ENCODE results near the gene ACSF3.

ACSF3 gene

GRCh38 chr16:89147085-89147817 lies 53.6 kb downstream of the ACSF3 start:
- TF ChIP-seq GATA2 (IDR thresholded peaks at IDR 0.05; ENCODE audit: low read depth, low read length), result no peak
- no peak for TF ChIP-seq GATA3 (IDR thresholded peaks at IDR 0.05; ENCODE audit: low read depth, low read length)

GRCh38 chr16:89149386-89149785 lies 55.7 kb downstream of the ACSF3 start:
- TF ChIP-seq GATA3 (IDR thresholded peaks at IDR 0.05; ENCODE audit: low read depth, low read length) (no peak), GATA2 (IDR thresholded peaks at IDR 0.05; ENCODE audit: low read depth, low read length) (no peak)

- TF ChIP-seq GATA3 (IDR thresholded peaks at IDR 0.05; ENCODE audit: low read depth, low read length) (no peak), GATA2 (IDR thresholded peaks at IDR 0.05; ENCODE audit: low read depth, low read length) (no peak)
Observed at GRCh38 chr16:89150090-89150835, 56.6 kb downstream of the ACSF3 start.

GRCh38 chr16:89150981-89151380 lies 57.3 kb downstream of the ACSF3 start:
- TF ChIP-seq GATA3 (IDR thresholded peaks at IDR 0.05; ENCODE audit: low read depth, low read length) (no peak; the same call in 1 of the 2 replicates), GATA2 (IDR thresholded peaks at IDR 0.05; ENCODE audit: low read depth, low read length) (peak; percentile 95)

- TF ChIP-seq GATA3 (IDR thresholded peaks at IDR 0.05; ENCODE audit: low read depth, low read length) (no peak), GATA2 (IDR thresholded peaks at IDR 0.05; ENCODE audit: low read depth, low read length) (no peak)
Observed at GRCh38 chr16:89152831-89153700, 59.4 kb downstream of the ACSF3 start.

GRCh38 chr16:89153848-89154271 lies 60.2 kb downstream of the ACSF3 start:
- TF ChIP-seq GATA3 (IDR thresholded peaks at IDR 0.05; ENCODE audit: low read depth, low read length) (no peak), GATA2 (IDR thresholded peaks at IDR 0.05; ENCODE audit: low read depth, low read length) (no peak)

- TF ChIP-seq GATA2 (IDR thresholded peaks at IDR 0.05; ENCODE audit: low read depth, low read length) (no peak), GATA3 (IDR thresholded peaks at IDR 0.05; ENCODE audit: low read depth, low read length) (no peak)
Observed at GRCh38 chr16:89154390-89155183, 60.9 kb downstream of the ACSF3 start.

GRCh38 chr16:89155184-89155679 lies 61.6 kb downstream of the ACSF3 start:
- TF ChIP-seq GATA3 (IDR thresholded peaks at IDR 0.05; ENCODE audit: low read depth, low read length) (no peak), GATA2 (IDR thresholded peaks at IDR 0.05; ENCODE audit: low read depth, low read length) (no peak)

GRCh38 chr16:89155851-89156739 lies 62.4 kb downstream of the ACSF3 start:
- no peak for TF ChIP-seq GATA2 (IDR thresholded peaks at IDR 0.05; ENCODE audit: low read depth, low read length)
- no peak for TF ChIP-seq GATA3 (IDR thresholded peaks at IDR 0.05; ENCODE audit: low read depth, low read length)

GRCh38 chr16:89156740-89157645 lies 63.3 kb downstream of the ACSF3 start:
- TF ChIP-seq GATA2 (IDR thresholded peaks at IDR 0.05; ENCODE audit: low read depth, low read length) (no peak), GATA3 (IDR thresholded peaks at IDR 0.05; ENCODE audit: low read depth, low read length) (no peak)

- TF ChIP-seq GATA3 (IDR thresholded peaks at IDR 0.05; ENCODE audit: low read depth, low read length), result no peak
- no peak for TF ChIP-seq GATA2 (IDR thresholded peaks at IDR 0.05; ENCODE audit: low read depth, low read length)
Observed at GRCh38 chr16:89157778-89158177, 64.1 kb downstream of the ACSF3 start.

Data from SH-SY5Y (cell line).